ENCODE data around the gene LHX1. TPM values are rescaled to one million over a fixed set of nuclear protein-coding genes. Genes with fewer than 3 reads are reported as not detected.

LHX1 gene
- total RNA-seq, 2 donors from 2014 or later = not detected

GRCh38 chr17:36928471-36929345 lies 8.6 kb upstream of the LHX1 start:
- Histone ChIP-seq H3K27me3 (peaks cover 0 to 27% of the 10 kb centered on the region in 2 donors), H3K36me3 (replicated peaks in 1 of 2; ENCODE audit: insufficient read depth in 1 of 2, low read depth in 2 of 2) (no peaks in the 10 kb centered on the region), H3K9me3 (no peaks in the 10 kb centered on the region), H3K4me3 (no peak overlapping the region), H3K27ac (no peak overlapping the region), H3K4me1 (peaks cover 24% of the 10 kb centered on the region)
- no peak for TF ChIP-seq CTCF (IDR thresholded peaks at IDR 0.05)
- 52 to 54% methylated on average over 13 of the region's 13 CpGs for WGBS, 2 donors
- intact Hi-C loops (cut with DNase I) = no loop called here
- ATAC-seq (no peak), DNase-seq (no peak)

- H3K4me3 ChIP-seq = no peak overlapping the region
- intact Hi-C loops (cut with DNase I) = no loop called here
- no peak for TF ChIP-seq CTCF (IDR thresholded peaks at IDR 0.05)
- no peak for TF ChIP-seq POLR2A (IDR thresholded peaks at IDR 0.05)
- H3K4me1 ChIP-seq = peaks cover 37% of the 10 kb centered on the region
- H3K9me3 ChIP-seq = no peaks in the 10 kb centered on the region
- no peak overlapping the region for H3K27ac ChIP-seq
- WGBS, 2 donors = 44% methylated on average over 16 of the region's 16 CpGs
- DNase-seq (no peak), ATAC-seq (no peak)
- no peaks in the 10 kb centered on the region for H3K36me3 ChIP-seq (replicated peaks in 1 of 2; ENCODE audit: insufficient read depth in 1 of 2, low read depth in 2 of 2)
- H3K27me3 ChIP-seq = peaks cover 9 to 39% of the 10 kb centered on the region in 2 donors
Observed at GRCh38 chr17:36929851-36930582, 7.3 kb upstream of the LHX1 start.

GRCh38 chr17:36930583-36930900 lies 6.7 kb upstream of the LHX1 start:
- WGBS, 2 donors = 70 to 75% methylated on average over 1 of the region's 1 CpG
- H3K27me3 ChIP-seq = peaks cover 9 to 44% of the 10 kb centered on the region in 2 donors
- H3K4me1 ChIP-seq = peaks cover 42% of the 10 kb centered on the region
- H3K4me3 ChIP-seq = no peak overlapping the region
- no peaks in the 10 kb centered on the region for H3K36me3 ChIP-seq (replicated peaks in 1 of 2; ENCODE audit: insufficient read depth in 1 of 2, low read depth in 2 of 2)
- no peak for ATAC-seq
- no peak overlapping the region for H3K27ac ChIP-seq
- TF ChIP-seq POLR2A (IDR thresholded peaks at IDR 0.05) (no peak), CTCF (IDR thresholded peaks at IDR 0.05) (no peak)
- intact Hi-C loops (cut with DNase I) = no loop called here
- DNase-seq = no peak
- H3K9me3 ChIP-seq = no peaks in the 10 kb centered on the region

- DNase-seq = no peak
- WGBS, 2 donors = 45 to 52% methylated on average over 7 of the region's 7 CpGs
- H3K4me3 ChIP-seq = no peak overlapping the region
- no peak for ATAC-seq
- peaks cover 49% of the 10 kb centered on the region for H3K4me1 ChIP-seq
- H3K27ac ChIP-seq = no peak overlapping the region
- H3K9me3 ChIP-seq = no peaks in the 10 kb centered on the region
- H3K27me3 ChIP-seq = peaks cover 10 to 50% of the 10 kb centered on the region in 2 donors
- intact Hi-C loops (cut with DNase I) = no loop called here
- TF ChIP-seq POLR2A (IDR thresholded peaks at IDR 0.05) = no peak
- no peak for TF ChIP-seq CTCF (IDR thresholded peaks at IDR 0.05)
- no peaks in the 10 kb centered on the region for H3K36me3 ChIP-seq (replicated peaks in 1 of 2; ENCODE audit: insufficient read depth in 1 of 2, low read depth in 2 of 2)
Observed at GRCh38 chr17:36931096-36931696, 6.1 kb upstream of the LHX1 start.

Data from body of pancreas (tissue), 4 donors.